ENCODE measurements around the gene C17orf100.
"Not testable (repeated sequence)": the region's sequence is repeated elsewhere in the genome, so short reads cannot be mapped to it uniquely, and the experiment has no call there.

Gene C17orf100

DNA sequence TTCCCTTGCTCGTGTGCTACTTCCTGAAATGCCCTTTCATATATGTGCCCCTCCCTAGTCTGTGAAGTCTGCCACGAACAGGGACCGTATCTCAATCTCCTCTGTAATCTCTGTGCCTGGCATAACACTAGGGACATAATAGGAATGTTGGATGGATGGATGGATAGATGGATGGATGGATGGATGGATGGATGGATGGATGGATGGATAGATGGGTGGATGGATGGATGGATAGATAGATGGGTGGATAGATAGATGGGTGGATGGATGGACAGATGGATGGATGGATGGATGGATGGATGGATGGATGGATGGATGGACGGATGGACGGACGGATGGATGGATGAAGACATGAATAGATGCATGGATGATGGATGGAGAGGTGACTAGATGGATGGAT, 40.4 kb downstream of the C17orf100 start:
- not testable (repeated sequence) for DNase-seq (ENCODE audit: low spot score)

DNA sequence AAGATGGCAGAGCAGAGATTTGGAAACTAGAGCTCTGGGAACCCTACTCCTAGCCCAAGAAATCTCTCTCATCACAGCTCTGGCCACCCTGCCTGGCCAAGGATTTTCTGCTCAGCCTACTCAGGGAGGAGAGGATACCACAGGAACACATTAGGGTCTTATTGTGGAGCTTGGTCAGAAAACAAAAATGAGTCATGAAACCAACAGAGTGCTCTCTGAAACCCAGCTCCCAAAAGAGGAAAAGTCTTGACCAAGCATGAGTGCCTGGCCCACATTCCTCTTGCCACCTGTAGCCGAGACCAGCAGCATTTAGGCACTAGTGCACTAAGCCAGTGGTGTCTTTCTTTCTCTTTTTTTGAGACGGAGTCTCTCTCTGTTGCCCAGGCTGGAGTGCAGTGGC, 43.5 kb downstream of the C17orf100 start:
- no peak for DNase-seq (ENCODE audit: low spot score)

DNA sequence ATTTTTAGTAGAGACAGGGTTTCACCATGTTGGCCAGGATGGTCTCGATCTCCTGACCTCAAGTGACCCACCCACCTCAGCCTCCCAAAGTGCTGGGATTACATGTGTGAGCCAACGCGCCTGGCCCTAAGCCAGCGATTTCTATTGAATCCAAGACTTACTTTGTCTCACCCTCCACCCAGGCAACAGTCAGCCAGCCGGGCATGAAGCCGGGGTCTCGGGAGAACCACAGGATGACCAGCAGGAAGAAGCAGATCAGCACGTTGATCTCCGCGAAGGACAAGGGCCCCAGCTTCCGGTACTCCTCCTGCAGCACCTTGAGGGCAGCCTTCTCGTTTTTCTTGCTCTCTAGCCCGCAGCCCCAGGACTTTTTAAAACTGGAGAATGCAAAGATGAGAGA, 44.0 kb downstream of the C17orf100 start:
- no peak for DNase-seq (ENCODE audit: low spot score)

DNA sequence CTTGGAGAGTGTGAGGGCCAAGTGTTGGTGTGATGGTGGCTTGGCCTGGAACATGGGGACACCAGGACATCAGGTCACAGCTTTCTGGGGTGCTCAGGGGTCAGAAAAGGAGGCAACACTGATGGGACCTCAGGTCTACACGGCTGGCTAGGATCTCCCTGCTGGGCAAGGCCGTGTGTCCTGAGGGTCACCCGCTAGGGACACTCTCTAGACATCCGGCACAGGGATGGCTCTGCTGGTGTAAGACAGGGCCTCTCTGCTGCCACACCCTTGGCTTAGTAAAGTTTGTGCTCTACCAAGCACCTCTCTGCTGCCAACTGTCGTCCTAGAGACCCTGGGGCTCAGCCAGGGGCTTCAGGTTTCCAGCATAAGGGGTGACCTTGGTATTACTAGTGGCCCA, 45.3 kb downstream of the C17orf100 start:
- DNase-seq (ENCODE audit: low spot score): no peak

DNA sequence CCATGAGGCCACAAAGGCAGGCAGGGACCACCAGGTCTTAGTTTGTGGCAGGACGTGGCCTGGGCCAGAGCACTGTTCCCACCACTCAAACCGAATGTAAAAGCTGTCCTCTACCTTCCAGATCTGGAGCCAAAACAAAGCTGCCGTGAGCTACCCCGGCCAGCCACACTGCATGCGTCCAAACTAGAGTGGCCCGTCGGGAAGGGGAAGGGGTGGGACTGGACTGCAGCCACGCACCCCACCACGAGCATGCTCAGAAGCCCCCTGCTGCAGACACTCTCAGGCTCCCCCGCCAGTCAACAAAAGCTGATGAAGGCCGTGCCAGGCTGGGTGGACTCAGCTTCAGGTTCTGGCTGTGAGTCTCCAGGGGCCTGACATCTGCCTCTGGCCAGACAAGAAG, 46.4 kb downstream of the C17orf100 start:
- no peak for DNase-seq (ENCODE audit: low spot score)

DNA sequence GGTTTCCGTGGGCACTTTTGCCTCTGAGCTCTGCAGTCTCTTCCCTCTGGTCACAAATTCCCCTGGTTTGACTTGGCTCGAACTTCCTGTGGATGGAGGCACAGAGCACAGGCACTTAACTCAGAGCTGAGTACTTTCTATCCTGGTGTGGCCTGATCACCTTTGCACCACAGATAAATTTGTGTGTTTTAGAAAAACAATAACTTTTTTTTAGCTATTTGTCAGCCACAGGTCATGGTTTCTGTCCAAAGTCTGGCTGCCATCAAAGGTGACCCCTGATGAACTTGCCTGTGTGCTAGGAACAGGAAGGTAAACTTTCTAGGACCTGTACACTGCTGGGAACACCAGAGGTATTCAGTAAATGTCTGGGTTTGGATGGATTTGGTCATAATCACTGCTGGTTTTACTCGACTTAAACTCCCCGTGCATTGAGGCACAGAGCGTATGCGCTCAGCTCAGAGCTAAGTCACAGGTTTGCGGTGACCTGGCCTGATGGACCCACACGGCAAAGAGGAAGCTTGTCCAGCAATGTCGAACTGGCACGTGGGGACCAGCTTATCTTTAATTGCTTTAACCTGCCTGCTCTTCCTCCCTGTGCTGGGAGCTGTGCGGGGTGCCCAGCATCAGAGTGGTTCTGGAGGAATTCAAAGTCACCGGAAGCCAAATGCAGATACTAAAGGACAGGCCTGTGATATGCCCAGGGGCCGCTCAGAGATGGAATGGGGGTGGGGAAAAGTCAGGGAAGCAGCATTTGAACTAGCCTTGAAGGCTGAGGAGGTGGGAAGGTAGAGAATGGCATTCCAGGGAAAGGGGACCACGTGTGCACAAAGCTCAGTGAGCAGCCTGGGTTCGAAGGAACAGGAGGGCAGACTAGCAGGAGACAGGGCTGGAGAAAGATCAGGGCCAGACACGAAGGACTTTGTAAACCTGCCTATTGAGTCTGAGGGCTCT, 48.7 kb downstream of the C17orf100 start:
- no peak for DNase-seq (ENCODE audit: low spot score)

DNA sequence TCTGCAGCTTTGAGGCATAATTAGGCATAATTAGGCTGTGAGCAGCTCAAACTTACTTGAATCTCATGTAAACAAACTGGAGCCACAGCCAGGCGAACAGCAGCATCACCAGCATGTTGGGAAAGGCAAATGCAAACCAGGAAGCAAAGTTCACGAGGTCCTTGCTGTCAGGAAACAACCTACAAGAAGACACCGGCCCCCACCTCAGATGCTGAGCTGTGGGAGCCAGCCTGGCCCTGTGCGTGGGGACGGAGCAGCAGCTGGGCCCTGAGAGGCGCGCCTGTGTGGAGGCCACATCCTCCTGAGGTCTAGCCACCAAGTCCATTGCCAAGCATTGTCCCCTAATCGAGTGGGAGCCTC, 49.4 kb downstream of the C17orf100 start:
- DNase-seq (ENCODE audit: low spot score): no peak

DNA sequence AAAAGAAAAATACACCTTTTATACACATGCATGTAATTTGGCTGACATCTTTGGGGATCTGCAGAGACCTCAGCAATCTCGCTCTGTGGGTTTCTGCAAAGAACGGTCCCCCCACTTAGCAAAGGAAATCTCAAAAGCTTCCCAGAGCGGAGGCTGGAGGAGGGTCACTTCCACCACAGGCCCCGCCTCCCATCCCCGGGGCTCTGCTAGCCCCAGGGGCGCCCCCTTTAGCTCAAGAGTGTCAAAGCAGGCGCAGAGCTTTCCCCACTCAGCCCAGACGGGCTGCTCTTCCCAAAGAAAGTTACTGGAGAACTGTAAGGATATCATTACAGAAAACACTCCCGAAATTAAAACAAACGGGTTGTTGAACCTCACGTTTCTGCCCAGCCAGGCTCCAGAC, 50.2 kb downstream of the C17orf100 start:
- DNase-seq (ENCODE audit: low spot score): no peak

DNA sequence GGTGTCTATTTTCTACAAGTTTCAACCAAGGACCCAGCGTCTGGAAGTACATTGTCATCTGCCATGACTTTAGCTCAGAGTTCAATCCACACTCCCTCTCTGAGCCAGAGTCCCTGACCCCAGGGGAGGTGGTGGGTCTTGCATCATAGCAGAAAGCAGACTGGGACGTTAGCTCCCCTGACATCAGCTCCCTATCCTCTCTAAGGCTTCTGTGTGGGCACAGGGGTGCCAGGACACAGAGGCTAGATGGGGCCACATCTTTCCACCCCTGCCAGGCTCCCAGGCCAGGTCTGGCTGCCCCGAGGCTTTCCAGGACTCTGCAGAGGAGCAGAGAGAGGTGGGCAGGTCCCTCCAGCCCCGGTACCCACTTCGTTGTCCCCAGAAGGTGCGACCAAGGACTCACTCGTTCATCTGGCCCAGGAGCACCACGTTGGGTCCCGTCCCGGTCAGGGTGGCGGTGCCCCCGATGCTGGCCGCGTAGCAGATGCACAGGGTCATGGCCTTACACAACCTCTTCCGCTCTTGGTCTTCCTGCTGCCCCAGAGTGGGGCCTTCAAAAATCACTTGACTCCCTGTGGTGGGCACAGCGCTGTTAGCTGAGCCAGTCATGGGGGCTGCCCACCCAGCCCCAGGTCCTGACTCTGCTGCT, 51.1 kb downstream of the C17orf100 start:
- DNase-seq (ENCODE audit: low spot score): no peak
